IPS-11a (cell line): ENCODE data around the gene RALY.

ENCODE experiments used
- H3K4me3 ChIP-seq: one replicate; pipeline ENCODE4 v1.5.1; 2013; ENCODE audit warnings: low read depth, low read length, control low read depth

RALY gene

GRCh38 chr20:34100576-34100975 is 106.9 kb downstream of the RALY start:
- H3K4me3 ChIP-seq, result no peak overlapping the region

GRCh38 chr20:34102342-34102741 is 108.6 kb downstream of the RALY start:
- no peak overlapping the region for H3K4me3 ChIP-seq

- H3K4me3 ChIP-seq, result no peak overlapping the region
Observed at GRCh38 chr20:34104059-34104458, 110.3 kb downstream of the RALY start.

GRCh38 chr20:34105978-34106675 is 112.4 kb downstream of the RALY start:
- H3K4me3 ChIP-seq, result no peak overlapping the region

- no peak overlapping the region for H3K4me3 ChIP-seq
Observed at GRCh38 chr20:34108616-34109174, 115.0 kb downstream of the RALY start.

GRCh38 chr20:34109442-34109841 is 115.7 kb downstream of the RALY start:
- H3K4me3 ChIP-seq, result no peak overlapping the region

- H3K4me3 ChIP-seq, result peak overlapping the region; percentile 97
Observed at GRCh38 chr20:34110025-34110744, 116.5 kb downstream of the RALY start.

- H3K4me3 ChIP-seq, result peak overlapping the region; percentile 97
Observed at GRCh38 chr20:34110745-34111641, 117.3 kb downstream of the RALY start.

GRCh38 chr20:34111702-34112599 is 118.2 kb downstream of the RALY start, which contains the start of gene EIF2S2:
EIF2S2 (minus strand) TSS chr20:34112243; CDS start chr20:34112110, 133 bp downstream.
- H3K4me3 ChIP-seq, result peak within 1 kb of the TSS; percentile 97

- H3K4me3 ChIP-seq, result peak overlapping the region; percentile 97
Observed at GRCh38 chr20:34112600-34113101, 118.9 kb downstream of the RALY start.

GRCh38 chr20:34114809-34115208 is 121.1 kb downstream of the RALY start:
- H3K4me3 ChIP-seq, result no peak overlapping the region

- no peak overlapping the region for H3K4me3 ChIP-seq
Observed at GRCh38 chr20:34115232-34115631, 121.5 kb downstream of the RALY start.

GRCh38 chr20:34120213-34120612 is 126.5 kb downstream of the RALY start:
- H3K4me3 ChIP-seq, result no peak overlapping the region

- no peak overlapping the region for H3K4me3 ChIP-seq
Observed at GRCh38 chr20:34122274-34122980, 128.7 kb downstream of the RALY start.

- no peak overlapping the region for H3K4me3 ChIP-seq
Observed at GRCh38 chr20:34123309-34123708, 129.6 kb downstream of the RALY start.

- no peak overlapping the region for H3K4me3 ChIP-seq
Observed at GRCh38 chr20:34124469-34125249, 130.9 kb downstream of the RALY start.

- no peak overlapping the region for H3K4me3 ChIP-seq
Observed at GRCh38 chr20:34127792-34128191, 134.1 kb downstream of the RALY start.

GRCh38 chr20:34129518-34130162 is 135.9 kb downstream of the RALY start:
- H3K4me3 ChIP-seq, result no peak overlapping the region
